H9 (cell line): ENCODE measurements around the gene CALY. TPM values are rescaled to one million over a fixed set of nuclear protein-coding genes. Genes with fewer than 3 reads are reported as not detected.

Experiments used
- DNase-seq: peaks from one replicate; pipeline ENCODE4 v3.0.0-alpha.2; 2017
- H2AFZ ChIP-seq: one replicate; pipeline ENCODE4 v1.6.1; 2013; ENCODE audit warnings: mild to moderate bottlenecking, low read length, control low read depth, moderate library complexity
- H2AK5ac ChIP-seq: 2 replicates; pipeline ENCODE4 v1.6.1; 2013; ENCODE audit warnings: low read length, control low read depth, mixed read lengths; ENCODE audit not compliant: insufficient read length
- H2BK120ac ChIP-seq: one replicate; pipeline ENCODE4 v1.6.1; 2013; ENCODE audit warnings: low read depth, mild to moderate bottlenecking, low read length, control low read depth, inconsistent platforms; ENCODE audit not compliant: poor library complexity, severe bottlenecking
- H2BK12ac ChIP-seq: 2 replicates; pipeline ENCODE4 v1.6.1; 2013; ENCODE audit warnings: low read length, control low read depth, mixed read lengths, low read depth; ENCODE audit not compliant: insufficient read length
- H2BK15ac ChIP-seq: 2 replicates; pipeline ENCODE4 v1.6.1; 2013; ENCODE audit warnings: low read depth, low read length, control low read depth
- H2BK20ac ChIP-seq: one replicate; pipeline ENCODE4 v1.6.1; 2013; ENCODE audit warnings: low read depth, mild to moderate bottlenecking, low read length, control low read depth, inconsistent platforms; ENCODE audit not compliant: poor library complexity, severe bottlenecking
- H2BK5ac ChIP-seq: 2 replicates; pipeline ENCODE4 v1.6.1; 2013; ENCODE audit warnings: low read length, control low read depth, mixed read lengths; ENCODE audit not compliant: insufficient read length
- H3K14ac ChIP-seq: 2 replicates; pipeline ENCODE4 v1.6.1; 2013; ENCODE audit warnings: low read length, control low read depth; ENCODE audit not compliant: insufficient read depth
- H3K18ac ChIP-seq: 2 replicates; pipeline ENCODE4 v1.6.1; 2013; ENCODE audit warnings: low read depth, mild to moderate bottlenecking, mixed read lengths, low read length, control low read depth; ENCODE audit not compliant: insufficient read length
- H3K23ac ChIP-seq: 2 replicates; pipeline ENCODE4 v1.6.1; 2013; ENCODE audit warnings: low read length, control low read depth, mixed read lengths, low read depth; ENCODE audit not compliant: insufficient read length
- H3K23me2 ChIP-seq: 2 replicates; pipeline ENCODE4 v1.6.1; 2013; ENCODE audit warnings: low read depth, mild to moderate bottlenecking, mixed read lengths, low read length, control low read depth; ENCODE audit not compliant: insufficient read length, poor library complexity, severe bottlenecking
- H3K27ac ChIP-seq: 2 replicates; pipeline ENCODE4 v1.5.1; 2013; ENCODE audit warnings: low read length, control low read depth, mixed read lengths, low read depth; ENCODE audit not compliant: insufficient read length
- H3K27me3 ChIP-seq: 2 replicates; pipeline ENCODE4 v1.6.1; 2013; ENCODE audit warnings: low read length, control low read depth, inconsistent platforms; ENCODE audit not compliant: insufficient read depth
- H3K4ac ChIP-seq: 2 replicates; pipeline ENCODE4 v1.6.1; 2013; ENCODE audit warnings: low read depth, mild to moderate bottlenecking, control low read depth, inconsistent platforms, low read length, moderate library complexity
- H3K4me1 ChIP-seq: 2 replicates; pipeline ENCODE4 v1.6.1; 2013; ENCODE audit warnings: low read length, control low read depth, inconsistent platforms; ENCODE audit not compliant: insufficient read depth
- H3K4me2 ChIP-seq: 2 replicates; pipeline ENCODE4 v1.6.1; 2013; ENCODE audit warnings: low read length, control low read depth, mixed read lengths; ENCODE audit not compliant: insufficient read length, insufficient read depth
- H3K56ac ChIP-seq: 2 replicates; pipeline ENCODE4 v1.6.1; 2013; ENCODE audit warnings: low read depth, mild to moderate bottlenecking, mixed read lengths, low read length, control low read depth; ENCODE audit not compliant: insufficient read length
- H3K79me1 ChIP-seq: 2 replicates; pipeline ENCODE4 v1.6.1; 2013; ENCODE audit warnings: low read depth, mild to moderate bottlenecking, moderate library complexity, low read length, control low read depth, inconsistent platforms; ENCODE audit not compliant: insufficient read depth, poor library complexity, severe bottlenecking
- H3K79me2 ChIP-seq: 2 replicates; pipeline ENCODE4 v1.6.1; 2013; ENCODE audit warnings: low read length, control low read depth, inconsistent platforms; ENCODE audit not compliant: insufficient read depth
- H3K9ac ChIP-seq: 2 replicates; pipeline ENCODE4 v1.6.1; 2013; ENCODE audit warnings: low read length, control low read depth, mixed read lengths; ENCODE audit not compliant: insufficient read length; ENCODE audit errors: extremely low read depth
- H3K9me3 ChIP-seq: one replicate; pipeline ENCODE4 v1.6.1; 2013; ENCODE audit warnings: low read depth, low read length, inconsistent platforms; ENCODE audit not compliant: control insufficient read depth
- H3T11ph ChIP-seq: one replicate; pipeline ENCODE4 v1.6.1; 2013; ENCODE audit warnings: mild to moderate bottlenecking, low read length, control low read depth, inconsistent platforms
- H4K20me1 ChIP-seq: one replicate; pipeline ENCODE4 v1.6.1; 2013; ENCODE audit not compliant: control insufficient read depth, insufficient read length, insufficient read depth
- H4K5ac ChIP-seq: 2 replicates; pipeline ENCODE4 v1.6.1; 2013; ENCODE audit warnings: low read depth, mild to moderate bottlenecking, mixed read lengths, low read length, control low read depth; ENCODE audit not compliant: insufficient read length
- H4K8ac ChIP-seq: replicated peaks from 2 replicates; pipeline ENCODE4 v1.6.1; 2013; ENCODE audit warnings: low read length, control low read depth, mixed read lengths, low read depth; ENCODE audit not compliant: insufficient read length
- H4K91ac ChIP-seq: 2 replicates; pipeline ENCODE4 v1.6.1; 2013; ENCODE audit warnings: low read depth, mild to moderate bottlenecking, moderate library complexity, mixed read lengths, low read length, control low read depth; ENCODE audit not compliant: insufficient read length
- H3K27ac Mint-ChIP-seq, 3 experiments: 2 replicates in 2 of 3; 3 replicates in 1 of 3; pipeline ENCODE4 v1.8.0; 2020 to 2021; ENCODE audit warnings: mixed read lengths in 3 of 3, mild to moderate bottlenecking in 1 of 3, moderate library complexity in 1 of 3
- H3K27me3 Mint-ChIP-seq: 2 replicates; pipeline ENCODE4 v1.8.0; 2021; ENCODE audit warnings: low read depth, mild to moderate bottlenecking, moderate library complexity, mixed read lengths
- H3K36me3 Mint-ChIP-seq, 3 experiments: 2 replicates in 2 of 3; 3 replicates in 1 of 3; pipeline ENCODE4 v1.8.0; 2020 to 2021; ENCODE audit warnings: low read depth in 3 of 3, mixed read lengths in 3 of 3; ENCODE audit not compliant: insufficient read depth in 1 of 3
- H3K4me1 Mint-ChIP-seq, 2 experiments: 2 replicates each; pipeline ENCODE4 v1.8.0; 2020; ENCODE audit warnings: mixed read lengths in 2 of 2
- H3K4me3 Mint-ChIP-seq, 2 experiments: 2 replicates in 1 of 2; 3 replicates in 1 of 2; pipeline ENCODE4 v1.8.0; 2020 to 2021; ENCODE audit warnings: mild to moderate bottlenecking in 2 of 2, mixed read lengths in 2 of 2, moderate library complexity in 1 of 2
- H3K9me3 Mint-ChIP-seq, 2 experiments: 2 replicates in 1 of 2; 3 replicates in 1 of 2; pipeline ENCODE4 v1.8.0; 2020; ENCODE audit warnings: mild to moderate bottlenecking in 2 of 2, mixed read lengths in 2 of 2, moderate library complexity in 1 of 2
- WGBS: extraction: QIAGEN DNeasy Blood & Tissue Kit; methylation state at CpG from one replicate; pipeline ENCODE4 v1.1.7; 2013; ENCODE audit warnings: missing lambda C conversion rate, low lambda C conversion rate, mixed read lengths; ENCODE audit not compliant: insufficient read length; ENCODE audit errors: extremely low coverage; 5-methylcytosine and 5-hydroxymethylcytosine counted together
- total RNA-seq: library from RNA; stranded (reverse); gene quantifications from 2 replicates; pipeline ENCODE4 v1.2.1, GENCODE V29; 2021
- TF ChIP-seq, protein P1 (sequence below): fragments of 200-600 bp; sonication (generic); conservative IDR thresholded peaks from 3 replicates; pipeline ENCODE4 v1.8.0; 2021; ENCODE audit warnings: antibody characterized with exemption, mild to moderate bottlenecking

The CALY gene
- total RNA-seq, 1 experiment from 2014 or later: 2.9 TPM

DNA sequence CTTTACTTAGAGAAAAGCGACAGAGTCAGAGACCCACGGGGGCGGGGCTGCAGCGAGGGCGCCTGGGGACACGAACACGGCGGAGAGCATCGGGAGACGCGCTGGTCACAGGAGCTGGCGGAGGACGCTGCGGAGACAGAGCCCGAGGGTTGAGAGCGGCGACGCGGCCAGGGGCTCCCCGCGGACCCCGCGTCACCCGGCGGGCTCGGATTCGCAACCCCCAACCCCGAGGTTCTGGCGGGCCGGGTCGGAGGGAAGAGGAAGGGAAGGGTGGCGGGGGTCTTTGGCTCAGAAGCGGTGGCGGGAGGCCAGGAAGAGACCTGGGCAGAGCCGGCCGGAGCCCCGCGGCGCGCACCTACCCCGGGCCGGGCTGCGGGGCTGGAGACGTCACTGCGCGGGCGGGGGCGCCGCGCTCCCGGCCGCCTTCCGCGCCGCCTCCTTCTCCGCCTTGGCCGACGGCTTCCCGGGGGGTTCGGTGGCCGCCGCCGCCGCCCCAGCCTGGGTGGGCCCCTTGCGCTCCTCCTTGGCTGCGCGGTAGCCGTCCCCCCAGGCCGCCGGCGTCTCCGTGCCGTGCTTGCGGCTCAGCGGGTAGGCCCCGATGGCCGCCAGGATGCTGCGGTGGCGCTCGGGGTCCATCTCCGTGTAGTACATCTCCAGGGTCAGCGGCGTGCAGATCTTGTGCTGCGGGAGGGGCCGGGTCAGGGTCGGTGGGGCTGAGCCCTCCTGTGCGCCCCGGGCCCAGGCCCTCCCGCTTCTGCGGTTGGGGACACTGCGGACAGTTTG is 11.1 kb downstream of the CALY start:
- no peak overlapping the region; the same call in 1 of the 2 replicates for H2BK15ac ChIP-seq
- no peak overlapping the region for H4K8ac ChIP-seq
- peak overlapping the region; percentile 34 for H3K18ac ChIP-seq
- no peaks in the 10 kb centered on the region; the same call in 1 of the 2 replicates for H3K4me1 ChIP-seq
- Mint-ChIP-seq H3K4me3 (peak overlapping the region; percentile 69 to 83), H3K27ac (no peak overlapping the region), H3K27me3 (peaks cover 65% of the 10 kb centered on the region), H3K9me3 (0 out of 5 replicates have a peak, but pooled peaks cover 0 to 2% of the 10 kb centered on the region in 2 experiments), H3K4me1 (peaks cover 14 to 28% of the 10 kb centered on the region in 2 experiments), H3K36me3 (no peaks in the 10 kb centered on the region; a peak in 1 of 7 replicates)
- H3K14ac ChIP-seq: peak overlapping the region; percentile 90
- no peak overlapping the region for H3K4ac ChIP-seq
- H4K20me1 ChIP-seq: no peaks in the 10 kb centered on the region
- peak overlapping the region; percentile 70 for H3K4me2 ChIP-seq
- H4K5ac ChIP-seq: no peak overlapping the region
- H3K79me2 ChIP-seq: no peaks in the 10 kb centered on the region
- no peak overlapping the region for H4K91ac ChIP-seq
- H3K9me3 ChIP-seq: no peaks in the 10 kb centered on the region
- H2BK5ac ChIP-seq: no peak overlapping the region
- no peak overlapping the region for H3K9ac ChIP-seq
- H3K56ac ChIP-seq: no peak overlapping the region
- H2BK12ac ChIP-seq: no peak overlapping the region
- H3K27me3 ChIP-seq: peaks cover 13% of the 10 kb centered on the region; the same call in 1 of the 2 replicates
- TF ChIP-seq, protein P1, sequence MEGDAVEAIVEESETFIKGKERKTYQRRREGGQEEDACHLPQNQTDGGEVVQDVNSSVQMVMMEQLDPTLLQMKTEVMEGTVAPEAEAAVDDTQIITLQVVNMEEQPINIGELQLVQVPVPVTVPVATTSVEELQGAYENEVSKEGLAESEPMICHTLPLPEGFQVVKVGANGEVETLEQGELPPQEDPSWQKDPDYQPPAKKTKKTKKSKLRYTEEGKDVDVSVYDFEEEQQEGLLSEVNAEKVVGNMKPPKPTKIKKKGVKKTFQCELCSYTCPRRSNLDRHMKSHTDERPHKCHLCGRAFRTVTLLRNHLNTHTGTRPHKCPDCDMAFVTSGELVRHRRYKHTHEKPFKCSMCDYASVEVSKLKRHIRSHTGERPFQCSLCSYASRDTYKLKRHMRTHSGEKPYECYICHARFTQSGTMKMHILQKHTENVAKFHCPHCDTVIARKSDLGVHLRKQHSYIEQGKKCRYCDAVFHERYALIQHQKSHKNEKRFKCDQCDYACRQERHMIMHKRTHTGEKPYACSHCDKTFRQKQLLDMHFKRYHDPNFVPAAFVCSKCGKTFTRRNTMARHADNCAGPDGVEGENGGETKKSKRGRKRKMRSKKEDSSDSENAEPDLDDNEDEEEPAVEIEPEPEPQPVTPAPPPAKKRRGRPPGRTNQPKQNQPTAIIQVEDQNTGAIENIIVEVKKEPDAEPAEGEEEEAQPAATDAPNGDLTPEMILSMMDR: no peak
- DNase-seq: no peak
- H3K23ac ChIP-seq: no peak overlapping the region
- no peak overlapping the region for H2AK5ac ChIP-seq
- WGBS: no CpG with 5 or more reads among the region's 91 CpGs
- H2BK20ac ChIP-seq: no peak overlapping the region
- H3K27ac ChIP-seq: no peak overlapping the region
- no peaks in the 10 kb centered on the region for H3K79me1 ChIP-seq
- no peak overlapping the region for H3T11ph ChIP-seq
- no peak overlapping the region for H2AFZ ChIP-seq
- H3K23me2 ChIP-seq: peaks cover 19% of the 10 kb centered on the region
- H2BK120ac ChIP-seq: no peak overlapping the region
